GM21423 (cell line): ENCODE results near the gene GPR63.

Experiments
- ATAC-seq: cut with Tn5 transposase; IDR thresholded peaks from one replicate; pipeline ENCODE4 v1.9.1; 2021; ENCODE audit warnings: mild to moderate bottlenecking, moderate library complexity; ENCODE audit not compliant: unreplicated experiment

GPR63 gene

GRCh38 chr6:96823743-96824142 is 13.5 kb downstream of the GPR63 start:
- ATAC-seq: no peak

- ATAC-seq: no peak
Observed at GRCh38 chr6:96821034-96821433, 16.2 kb downstream of the GPR63 start.

- ATAC-seq: no peak
Observed at GRCh38 chr6:96816301-96816817, 20.9 kb downstream of the GPR63 start.

GRCh38 chr6:96814625-96815024 is 22.7 kb downstream of the GPR63 start:
- no peak for ATAC-seq

GRCh38 chr6:96812077-96812703 is 25.1 kb downstream of the GPR63 start:
- ATAC-seq: peak; percentile 33

- ATAC-seq: no peak
Observed at GRCh38 chr6:96811670-96812069, 25.6 kb downstream of the GPR63 start.

GRCh38 chr6:96811136-96811535 is 26.1 kb downstream of the GPR63 start:
- ATAC-seq: no peak

- no peak for ATAC-seq
Observed at GRCh38 chr6:96809119-96809518, 28.2 kb downstream of the GPR63 start.

- no peak for ATAC-seq
Observed at GRCh38 chr6:96803106-96803481, 34.2 kb downstream of the GPR63 start.

GRCh38 chr6:96795481-96795880 is 41.8 kb downstream of the GPR63 start:
- peak; percentile 100 for ATAC-seq

- ATAC-seq: peak; percentile 24
Observed at GRCh38 chr6:96794980-96795379, 42.3 kb downstream of the GPR63 start.

GRCh38 chr6:96792561-96793190 is 44.6 kb downstream of the GPR63 start:
- no peak for ATAC-seq

- ATAC-seq: no peak
Observed at GRCh38 chr6:96789871-96790270, 47.4 kb downstream of the GPR63 start.

- ATAC-seq: no peak
Observed at GRCh38 chr6:96787846-96788580, 49.3 kb downstream of the GPR63 start.

GRCh38 chr6:96786336-96786735 is 50.9 kb downstream of the GPR63 start:
- ATAC-seq: no peak

GRCh38 chr6:96784650-96785049 is 52.6 kb downstream of the GPR63 start:
- ATAC-seq: no peak

- no peak for ATAC-seq
Observed at GRCh38 chr6:96783307-96783706, 54.0 kb downstream of the GPR63 start.

GRCh38 chr6:96781557-96781956 is 55.7 kb downstream of the GPR63 start:
- ATAC-seq: no peak

GRCh38 chr6:96777113-96777512 is 60.2 kb downstream of the GPR63 start:
- ATAC-seq: no peak

GRCh38 chr6:96775727-96776400 is 61.4 kb downstream of the GPR63 start:
- no peak for ATAC-seq

GRCh38 chr6:96766769-96767168 is 70.5 kb downstream of the GPR63 start:
- ATAC-seq: no peak
